ENCODE data around the gene LTC4S.

DNA sequence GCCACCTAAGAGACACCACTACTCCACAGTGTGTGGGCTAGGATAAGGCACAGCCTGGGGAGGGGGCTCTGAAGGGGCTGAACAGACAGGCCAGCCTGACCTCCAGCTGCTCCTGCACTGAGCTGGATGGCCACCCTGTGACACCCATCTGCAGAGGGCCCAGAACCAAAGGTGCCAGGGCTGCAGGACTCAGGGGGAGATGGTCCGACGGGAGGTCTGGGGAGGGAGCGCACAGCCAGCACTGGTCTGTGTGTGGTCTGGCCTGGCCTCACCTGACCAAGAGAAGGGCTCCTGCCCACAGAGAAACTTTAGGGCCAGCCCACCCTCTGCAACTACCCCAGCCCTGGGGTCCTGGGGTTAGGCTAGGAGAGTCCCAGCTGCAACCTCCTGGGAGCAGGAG, 789 bp downstream of the LTC4S start:
- TF ChIP-seq, protein P1, sequence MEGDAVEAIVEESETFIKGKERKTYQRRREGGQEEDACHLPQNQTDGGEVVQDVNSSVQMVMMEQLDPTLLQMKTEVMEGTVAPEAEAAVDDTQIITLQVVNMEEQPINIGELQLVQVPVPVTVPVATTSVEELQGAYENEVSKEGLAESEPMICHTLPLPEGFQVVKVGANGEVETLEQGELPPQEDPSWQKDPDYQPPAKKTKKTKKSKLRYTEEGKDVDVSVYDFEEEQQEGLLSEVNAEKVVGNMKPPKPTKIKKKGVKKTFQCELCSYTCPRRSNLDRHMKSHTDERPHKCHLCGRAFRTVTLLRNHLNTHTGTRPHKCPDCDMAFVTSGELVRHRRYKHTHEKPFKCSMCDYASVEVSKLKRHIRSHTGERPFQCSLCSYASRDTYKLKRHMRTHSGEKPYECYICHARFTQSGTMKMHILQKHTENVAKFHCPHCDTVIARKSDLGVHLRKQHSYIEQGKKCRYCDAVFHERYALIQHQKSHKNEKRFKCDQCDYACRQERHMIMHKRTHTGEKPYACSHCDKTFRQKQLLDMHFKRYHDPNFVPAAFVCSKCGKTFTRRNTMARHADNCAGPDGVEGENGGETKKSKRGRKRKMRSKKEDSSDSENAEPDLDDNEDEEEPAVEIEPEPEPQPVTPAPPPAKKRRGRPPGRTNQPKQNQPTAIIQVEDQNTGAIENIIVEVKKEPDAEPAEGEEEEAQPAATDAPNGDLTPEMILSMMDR (IDR thresholded peaks at IDR 0.05), result no peak
- no peak for TF ChIP-seq EP300 (IDR thresholded peaks at IDR 0.05)
- no peak for TF ChIP-seq POLR2A (IDR thresholded peaks at IDR 0.05)
- no peak for TF ChIP-seq POLR2AphosphoS5 (IDR thresholded peaks at IDR 0.05)

Measured in stomach (tissue), 4 donors.